HCT116 (cell line): ENCODE data around the gene MMS22L. TPM values are rescaled to one million over a fixed set of nuclear protein-coding genes. Genes with fewer than 3 reads are reported as not detected.

Experiments used
- ATAC-seq: fragments of 200-7000 bp; cut with Tn5 transposase; 2 replicates; pipeline ENCODE4 v1.9.1; 2020; ENCODE audit warnings: mild to moderate bottlenecking, moderate library complexity
- BruUV-seq: library from RNA; stranded (reverse); fragments of 400-500 nt; replicated peaks from 2 replicates; lab custom pipeline; 2021; lab: Mats Ljungman, UMichigan
- CTCF ChIA-PET: fragments of 300-600 bp; sonication (Branson Sonifier 250); formaldehyde crosslinking; loops from one replicate; lab custom pipeline; 2021; ENCODE audit warnings: antibody characterized with exemption; lab: Charles Lee
- POLR2A ChIA-PET: fragments of 300-600, 350-600 bp; sonication (Branson Sonifier 250); formaldehyde crosslinking; loops from one replicate; lab custom pipeline; 2021; ENCODE audit warnings: antibody characterized with exemption; lab: Charles Lee
- RAD21 ChIA-PET, 2 experiments: fragments of 300-600 bp; sonication (Branson Sonifier 250); formaldehyde crosslinking; loops; one replicate each; lab custom pipeline; 2023; ENCODE audit warnings: low total read pairs in 2 of 2; ENCODE audit not compliant: uncharacterized antibody in 2 of 2, unreplicated experiment in 2 of 2, low non-redundant PET in 1 of 2; lab: Charles Lee
- DNase-seq: peaks from one replicate; pipeline ENCODE4 v3.0.0-alpha.2; 2010; ENCODE audit warnings: low read depth, low spot score
- H2AFZ ChIP-seq: fragments of 200-600 bp; shearing (Covaris generic), sonication (generic); 2 replicates; pipeline ENCODE4 v1.6.1; 2017; ENCODE audit warnings: low read depth, mixed run types, mixed read lengths, antibody characterized with exemption, low read length; ENCODE audit not compliant: poor library complexity, severe bottlenecking
- H3K27ac ChIP-seq: 2 replicates; pipeline ENCODE4 v1.5.1; 2012; ENCODE audit warnings: low read depth, low read length
- H3K27me3 ChIP-seq: fragments of 200-600 bp; sonication (generic); 2 replicates; pipeline ENCODE4 v1.6.1; 2016; ENCODE audit warnings: mixed run types, low read length, mixed read lengths; ENCODE audit not compliant: insufficient read depth
- H3K36me3 ChIP-seq, 2 experiments: fragments of 200-500 bp in 1 of 2; fragments of 200-600 bp in 1 of 2; sonication (Bioruptor generic) in 1 of 2; sonication (generic) in 1 of 2; 2 replicates each; pipeline versions ENCODE4 v1.5.1 to v1.6.1; 2014 to 2016; ENCODE audit warnings: low read length in 2 of 2, inconsistent platforms in 1 of 2, mixed read lengths in 1 of 2, mixed run types in 1 of 2; ENCODE audit not compliant: insufficient read depth in 2 of 2, control insufficient read depth in 1 of 2
- H3K4me1 ChIP-seq, 2 experiments: fragments of 200-600 bp in 1 of 2; sonication (generic) in 1 of 2; 2 replicates each; pipeline versions ENCODE4 v1.5.1 to v1.6.1; 2012 to 2017; ENCODE audit warnings: low read length in 2 of 2, inconsistent platforms in 1 of 2, mild to moderate bottlenecking in 1 of 2, mixed read lengths in 1 of 2, mixed run types in 1 of 2, moderate library complexity in 1 of 2; ENCODE audit not compliant: insufficient read depth in 2 of 2, control insufficient read depth in 1 of 2
- H3K4me2 ChIP-seq: fragments of 200-600 bp; sonication (generic); 2 replicates; pipeline ENCODE4 v1.6.1; 2017; ENCODE audit warnings: mixed run types, low read length, mixed read lengths
- H3K4me3 ChIP-seq, 2 experiments: fragments of 200-600 bp in 1 of 2; sonication (generic) in 1 of 2; replicated peaks in 1 of 2; 2 replicates each; pipeline ENCODE4 v1.5.1; 2011 to 2016; ENCODE audit warnings: low read length in 2 of 2, control low read depth in 1 of 2, low read depth in 1 of 2, mild to moderate bottlenecking in 1 of 2, mixed read lengths in 1 of 2, mixed run types in 1 of 2
- H3K79me2 ChIP-seq: fragments of 200-600 bp; sonication (generic); 2 replicates; pipeline ENCODE4 v1.6.1; 2017; ENCODE audit warnings: mild to moderate bottlenecking, mixed run types, low read length, moderate library complexity, mixed read lengths; ENCODE audit not compliant: insufficient read depth
- H3K9ac ChIP-seq: fragments of 200-600 bp; sonication (generic); 2 replicates; pipeline ENCODE4 v1.6.1; 2016; ENCODE audit warnings: low read length, mixed read lengths
- H3K9me2 ChIP-seq: fragments of 200-600 bp; sonication (generic), shearing (Covaris generic); 2 replicates; pipeline ENCODE4 v1.6.1; 2017; ENCODE audit warnings: mixed run types, mild to moderate bottlenecking, moderate library complexity; ENCODE audit not compliant: insufficient read depth
- H3K9me3 ChIP-seq, 2 experiments: fragments of 200-500 bp in 1 of 2; fragments of 200-600 bp in 1 of 2; sonication (Bioruptor generic) in 1 of 2; sonication (generic) in 1 of 2; 2 replicates each; pipeline ENCODE4 v1.6.1; 2014 to 2017; ENCODE audit warnings: low read length in 2 of 2, mixed read lengths in 2 of 2, inconsistent platforms in 1 of 2, low read depth in 1 of 2, mild to moderate bottlenecking in 1 of 2, mixed run types in 1 of 2, moderate library complexity in 1 of 2; ENCODE audit not compliant: control insufficient read depth in 1 of 2, insufficient read depth in 1 of 2
- H4K20me1 ChIP-seq: fragments of 200-600 bp; sonication (generic), shearing (Covaris generic); 2 replicates; pipeline ENCODE4 v1.6.1; 2017; ENCODE audit warnings: mixed run types, mild to moderate bottlenecking, moderate library complexity; ENCODE audit not compliant: insufficient read depth
- ATF3 ChIP-seq: IDR thresholded peaks from 2 replicates; pipeline ENCODE4 v1.6.1; 2012
- EGR1 ChIP-seq: IDR thresholded peaks from 2 replicates; pipeline ENCODE4 v1.6.1; 2012; ENCODE audit warnings: low read depth
- ELF1 ChIP-seq: IDR thresholded peaks from 2 replicates; pipeline ENCODE4 v1.6.1; 2012; ENCODE audit warnings: low read depth, borderline replicate concordance
- EZH2phosphoT487 ChIP-seq: fragments of 200-600 bp; IDR thresholded peaks from 2 replicates; pipeline ENCODE4 v1.6.1; 2018; ENCODE audit warnings: antibody characterized with exemption, borderline replicate concordance
- FOSL1 ChIP-seq: IDR thresholded peaks from 2 replicates; pipeline ENCODE4 v1.6.1; 2012; ENCODE audit warnings: low read depth
- POLR2A ChIP-seq: IDR thresholded peaks from 2 replicates; pipeline ENCODE4 v1.7.0; 2011; ENCODE audit warnings: borderline replicate concordance; ENCODE audit not compliant: insufficient read depth, insufficient read length; ENCODE audit errors: extremely low read depth
- POLR2AphosphoS5 ChIP-seq: IDR thresholded peaks from 2 replicates; pipeline ENCODE4 v1.6.1; 2011; ENCODE audit warnings: mild to moderate bottlenecking, low read depth, low read length, moderate library complexity
- REST ChIP-seq: IDR thresholded peaks from 2 replicates; pipeline ENCODE4 v1.6.1; 2012; ENCODE audit warnings: low read depth
- SRF ChIP-seq: IDR thresholded peaks from 2 replicates; pipeline ENCODE4 v1.6.1; 2012; ENCODE audit warnings: low read depth
- ZNF274 ChIP-seq: fragments of 200-500 bp; sonication (Bioruptor generic); IDR thresholded peaks from 2 replicates; pipeline ENCODE4 v1.6.1; 2014; ENCODE audit warnings: mild to moderate bottlenecking, low read depth, low read length, inconsistent platforms
- intact Hi-C: fragments of 100-400 bp; cut with micrococcal nuclease; formaldehyde crosslinking; loops from 2 replicates; pipeline ENCODE4 v1.10.0; 2022
- total RNA-seq: library from RNA; stranded (reverse); gene quantifications from one replicate; pipeline ENCODE4 v1.2.1, GENCODE V29; 2021; ENCODE audit not compliant: unreplicated experiment
- TF ChIP-seq, protein P1 (sequence below), 3 experiments: fragments of 200-600 bp in 1 of 3; sonication (generic) in 1 of 3; IDR thresholded peaks in 2 of 3; conservative IDR thresholded peaks in 1 of 3; 2 replicates each; pipeline ENCODE4 v1.5.1; 2012 to 2017; ENCODE audit warnings: low read depth in 2 of 3, low read length in 2 of 3, antibody characterized with exemption in 1 of 3, borderline replicate concordance in 1 of 3, control low read depth in 1 of 3, mild to moderate bottlenecking in 1 of 3, mixed read lengths in 1 of 3, mixed run types in 1 of 3, moderate library complexity in 1 of 3; ENCODE audit not compliant: insufficient read depth in 1 of 3

Gene MMS22L
- total RNA-seq, 1 experiment from 2014 or later = 44.1 TPM

- Histone ChIP-seq H3K79me2 (no peaks in the 10 kb centered on the region), H4K20me1 (no peaks in the 10 kb centered on the region), H3K27me3 (no peaks in the 10 kb centered on the region)
- TF ChIP-seq REST (no peak), POLR2AphosphoS5 (no peak)
- TF ChIP-seq, all 23 proteins: peak for 0
- BruUV-seq = no TSS peak
- Histone ChIP-seq H3K9me2 (no peaks in the 10 kb centered on the region), H3K4me1 (no peaks in the 10 kb centered on the region), H2AFZ (no peak overlapping the region), H3K9ac (no peak overlapping the region), H3K4me3 (no peak overlapping the region), H3K4me2 (no peak overlapping the region), H3K36me3 (peaks cover 7 to 9% of the 10 kb centered on the region in 2 experiments; a peak in 2 of 4 replicates), H3K27ac (no peak overlapping the region), H3K9me3 (no peaks in the 10 kb centered on the region)
- POLR2A ChIA-PET = no interaction called here
- intact Hi-C loops = no loop called here
- no peak for DNase-seq
- CTCF ChIA-PET = no interaction called here
- ATAC-seq = no peak
- RAD21 ChIA-PET = no interaction called here
Measured at GRCh38 chr6:97145691-97146090, 137.3 kb downstream of the MMS22L start.

GRCh38 chr6:97141756-97142155 lies 141.3 kb downstream of the MMS22L start:
- ATAC-seq (no peak), DNase-seq (no peak)
- 0 out of 4 replicates have a peak, but pooled peaks cover 0 to 4% of the 10 kb centered on the region in 2 experiments for H3K36me3 ChIP-seq
- RAD21 ChIA-PET = no interaction called here
- H3K9me2 ChIP-seq = no peaks in the 10 kb centered on the region
- H3K4me1 ChIP-seq = no peaks in the 10 kb centered on the region
- CTCF ChIA-PET = no interaction called here
- H3K4me2 ChIP-seq = no peak overlapping the region
- H3K9ac ChIP-seq = no peak overlapping the region
- intact Hi-C loops = no loop called here
- no peak overlapping the region for H3K27ac ChIP-seq
- H4K20me1 ChIP-seq = no peaks in the 10 kb centered on the region
- H3K27me3 ChIP-seq = no peaks in the 10 kb centered on the region
- no peak overlapping the region for H3K4me3 ChIP-seq
- POLR2A ChIA-PET = no interaction called here
- no TSS peak for BruUV-seq
- no peaks in the 10 kb centered on the region for H3K9me3 ChIP-seq
- no peaks in the 10 kb centered on the region for H3K79me2 ChIP-seq
- H2AFZ ChIP-seq = no peak overlapping the region
- no peak for TF ChIP-seq EGR1
- TF ChIP-seq EZH2phosphoT487 = no peak
- TF ChIP-seq FOSL1 = no peak
- no peak for TF ChIP-seq SRF
- TF ChIP-seq ATF3 = no peak
- TF ChIP-seq REST = no peak
- TF ChIP-seq, protein P1, sequence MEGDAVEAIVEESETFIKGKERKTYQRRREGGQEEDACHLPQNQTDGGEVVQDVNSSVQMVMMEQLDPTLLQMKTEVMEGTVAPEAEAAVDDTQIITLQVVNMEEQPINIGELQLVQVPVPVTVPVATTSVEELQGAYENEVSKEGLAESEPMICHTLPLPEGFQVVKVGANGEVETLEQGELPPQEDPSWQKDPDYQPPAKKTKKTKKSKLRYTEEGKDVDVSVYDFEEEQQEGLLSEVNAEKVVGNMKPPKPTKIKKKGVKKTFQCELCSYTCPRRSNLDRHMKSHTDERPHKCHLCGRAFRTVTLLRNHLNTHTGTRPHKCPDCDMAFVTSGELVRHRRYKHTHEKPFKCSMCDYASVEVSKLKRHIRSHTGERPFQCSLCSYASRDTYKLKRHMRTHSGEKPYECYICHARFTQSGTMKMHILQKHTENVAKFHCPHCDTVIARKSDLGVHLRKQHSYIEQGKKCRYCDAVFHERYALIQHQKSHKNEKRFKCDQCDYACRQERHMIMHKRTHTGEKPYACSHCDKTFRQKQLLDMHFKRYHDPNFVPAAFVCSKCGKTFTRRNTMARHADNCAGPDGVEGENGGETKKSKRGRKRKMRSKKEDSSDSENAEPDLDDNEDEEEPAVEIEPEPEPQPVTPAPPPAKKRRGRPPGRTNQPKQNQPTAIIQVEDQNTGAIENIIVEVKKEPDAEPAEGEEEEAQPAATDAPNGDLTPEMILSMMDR (IDR thresholded peaks at IDR 0.05 in 2 of 3, conservative IDR thresholded peaks at IDR 0.05 in 1 of 3; ENCODE audit: borderline replicate concordance in 1 of 3, insufficient read depth in 1 of 3, low read depth in 2 of 3, low read length in 2 of 3) = no peak
- TF ChIP-seq POLR2A = no peak
- no peak for TF ChIP-seq ELF1
- no peak for TF ChIP-seq ZNF274
